HepG2 (cell line): ENCODE measurements around the gene TOP1. TPM values are rescaled to one million over a fixed set of nuclear protein-coding genes. Genes with fewer than 3 reads are reported as not detected.

Experiments used
- ATAC-seq: fragments of 200-7000 bp; cut with Tn5 transposase; 3 replicates; pipeline ENCODE4 v1.9.1; 2020; ENCODE audit warnings: mild to moderate bottlenecking, moderate library complexity
- BruUV-seq: library from RNA; stranded (reverse); fragments of 400-500 nt; replicated peaks from 2 replicates; lab custom pipeline; 2021; lab: Mats Ljungman, UMichigan
- CTCF ChIA-PET: fragments of 300-600 bp; formaldehyde crosslinking; extraction: SDS; loops from one replicate; lab custom pipeline; 2021; ENCODE audit warnings: low total read pairs, inconsistent platforms, low intra/inter-chr PET ratio; lab: Yijun Ruan, JAX
- POLR2A ChIA-PET: fragments of 350-600 bp; sonication (Branson Sonifier 250); formaldehyde crosslinking; loops from one replicate; lab custom pipeline; 2020; ENCODE audit warnings: antibody characterized with exemption, inconsistent platforms; lab: Yijun Ruan, JAX
- DNase-seq: peaks from one replicate; pipeline ENCODE4 v3.0.0-alpha.2; 2015; ENCODE audit warnings: low spot score
- FAIRE-seq: peaks from 3 replicates; lab custom pipeline; 2011; peaks lifted over from hg19 to GRCh38; lab: Jason Lieb, UNC
- H2AFZ ChIP-seq: one replicate; pipeline ENCODE4 v1.6.1; 2011; ENCODE audit warnings: low read length, inconsistent platforms
- H3K27ac ChIP-seq: fragments of 300-600 bp; 3 replicates; pipeline ENCODE4 v1.8.0; 2011; ENCODE audit warnings: mixed run types, mild to moderate bottlenecking, mixed read lengths, low read length, inconsistent platforms; ENCODE audit not compliant: insufficient read depth; ENCODE audit errors: extremely low read length
- H3K27me3 ChIP-seq, 2 experiments: fragments of 200-600 bp in 1 of 2; 2 replicates in 1 of 2; 3 replicates in 1 of 2; pipeline versions ENCODE4 v1.6.0 to v1.8.0; 2011; ENCODE audit warnings: low read length in 2 of 2, mild to moderate bottlenecking in 2 of 2, moderate library complexity in 2 of 2, inconsistent platforms in 1 of 2; ENCODE audit not compliant: insufficient read depth in 2 of 2, control insufficient read depth in 1 of 2
- H3K36me3 ChIP-seq, 2 experiments: fragments of 200-600 bp in 1 of 2; replicated peaks in 1 of 2; 2 replicates in 1 of 2; 3 replicates in 1 of 2; pipeline versions ENCODE4 v1.5.1 to v1.8.0; 2011; ENCODE audit warnings: low read length in 2 of 2, inconsistent platforms in 1 of 2; ENCODE audit not compliant: insufficient read depth in 2 of 2, control insufficient read depth in 1 of 2
- H3K4me1 ChIP-seq: 2 replicates; pipeline ENCODE4 v1.5.1; 2012; ENCODE audit warnings: low read length, inconsistent platforms; ENCODE audit not compliant: insufficient read depth
- H3K4me2 ChIP-seq: 2 replicates; pipeline ENCODE4 v1.6.0; 2011; ENCODE audit warnings: low read depth, low read length, inconsistent platforms
- H3K4me3 ChIP-seq, 3 experiments: fragments of 200-600 bp in 1 of 3; sonication (generic), shearing (Covaris generic) in 1 of 3; replicated peaks in 1 of 3; 2 replicates each; pipeline ENCODE4 v1.5.1; 2011 to 2016; ENCODE audit warnings: low read length in 3 of 3, inconsistent platforms in 2 of 3, low read depth in 2 of 3, mild to moderate bottlenecking in 2 of 3, control low read depth in 1 of 3, mixed read lengths in 1 of 3; ENCODE audit not compliant: insufficient read depth in 1 of 3
- H3K79me2 ChIP-seq: one replicate; pipeline ENCODE4 v1.6.1; 2011; ENCODE audit warnings: low read length, inconsistent platforms; ENCODE audit not compliant: insufficient read depth
- H3K9ac ChIP-seq: 2 replicates; pipeline ENCODE4 v1.6.0; 2011; ENCODE audit warnings: mild to moderate bottlenecking, low read depth, low read length, inconsistent platforms; ENCODE audit not compliant: insufficient read depth
- H3K9me3 ChIP-seq: 2 replicates; pipeline ENCODE4 v1.5.1; 2012; ENCODE audit warnings: mild to moderate bottlenecking, low read length
- H4K20me1 ChIP-seq: 2 replicates; pipeline ENCODE4 v1.6.0; 2011; ENCODE audit warnings: inconsistent platforms, mild to moderate bottlenecking, low read length, moderate library complexity; ENCODE audit not compliant: insufficient read depth
- AKNA ChIP-seq: sonication (generic); formaldehyde crosslinking; IDR thresholded peaks from 2 replicates; pipeline ENCODE4 v1.4.0; 2020; ENCODE audit warnings: missing genetic modification reagents, borderline replicate concordance
- DNMT1 ChIP-seq: sonication (generic); formaldehyde crosslinking; IDR thresholded peaks from 2 replicates; pipeline ENCODE4 v1.5.1; 2020; ENCODE audit warnings: mild to moderate bottlenecking, missing genetic modification reagents
- GLMP ChIP-seq: sonication (generic); formaldehyde crosslinking; IDR thresholded peaks from 2 replicates; pipeline ENCODE4 v1.9.0; 2021; ENCODE audit warnings: missing genetic modification reagents, mild to moderate bottlenecking, borderline replicate concordance
- MAFK ChIP-seq, 2 experiments: IDR thresholded peaks in 1 of 2; conservative IDR thresholded peaks in 1 of 2; 2 replicates each; pipeline ENCODE4 v1.6.1; 2011; ENCODE audit warnings: improper control_type of control experiment in 2 of 2, low read length in 2 of 2
- NFATC3 ChIP-seq: sonication (generic); formaldehyde crosslinking; IDR thresholded peaks from 2 replicates; pipeline ENCODE4 v1.5.1; 2020; ENCODE audit warnings: mild to moderate bottlenecking, missing genetic modification reagents
- PHF5A ChIP-seq: IDR thresholded peaks from one replicate; pipeline ENCODE4 v1.6.1; 2018; ENCODE audit warnings: low read depth, missing genetic modification reagents; ENCODE audit not compliant: unreplicated experiment
- RBFOX2 ChIP-seq: fragments of 200-400 bp; formaldehyde crosslinking; IDR thresholded peaks from 2 replicates; pipeline ENCODE4 v1.6.1; 2017; ENCODE audit warnings: low read depth, mild to moderate bottlenecking, low read length
- SCMH1 ChIP-seq: sonication (generic); formaldehyde crosslinking; IDR thresholded peaks from 2 replicates; pipeline ENCODE4 v1.9.0; 2021; ENCODE audit warnings: missing genetic modification reagents, mild to moderate bottlenecking, borderline replicate concordance
- SMARCC2 ChIP-seq: fragments of 450-650 bp; IDR thresholded peaks from 2 replicates; pipeline ENCODE4 v1.6.1; 2017; ENCODE audit warnings: antibody characterized with exemption, mild to moderate bottlenecking
- YEATS2 ChIP-seq: sonication (generic); formaldehyde crosslinking; IDR thresholded peaks from 2 replicates; pipeline ENCODE4 v1.4.0; 2020; ENCODE audit warnings: missing genetic modification reagents, borderline replicate concordance
- ZBTB21 ChIP-seq: sonication (generic); formaldehyde crosslinking; IDR thresholded peaks from 2 replicates; pipeline ENCODE4 v1.4.0; 2020; ENCODE audit warnings: missing genetic modification reagents
- ZNF276 ChIP-seq: sonication (generic); formaldehyde crosslinking; IDR thresholded peaks from 2 replicates; pipeline ENCODE4 v1.4.0; 2020; ENCODE audit warnings: mild to moderate bottlenecking, low read depth, missing genetic modification reagents
- ZNF709 ChIP-seq: sonication (generic); formaldehyde crosslinking; IDR thresholded peaks from 2 replicates; pipeline ENCODE4 v1.5.0; 2020; ENCODE audit warnings: mild to moderate bottlenecking, missing genetic modification reagents
- WGBS: methylation state at CpG from one replicate; pipeline ENCODE4 v1.1.6; 2017; ENCODE audit warnings: low lambda C conversion rate; 5-methylcytosine and 5-hydroxymethylcytosine counted together
- in situ Hi-C: cut with HindIII; loops from 2 replicates; pipeline ENCODE4 v1.10.0; 2017; ENCODE audit warnings: low pct_unique_long_range_greater_than_20kb; ENCODE audit not compliant: extremely low pct_ligation_motif_present
- intact Hi-C: fragments of 100-400 bp; cut with micrococcal nuclease; formaldehyde crosslinking; loops from one replicate; pipeline ENCODE4 v1.10.0; 2022; ENCODE audit not compliant: unreplicated experiment
- polyA plus RNA-seq, 8 experiments: library from polyadenylated mRNA; depleted of rRNA in 3 of 8; stranded (reverse) in 7 of 8; unstranded in 1 of 8; fragments of >200 nt; fragmentation: Illumina TruSeq in 4 of 8; extraction: Trizol in 4 of 8; gene quantifications; 2 replicates each; pipeline versions ENCODE4 v1.2.1 to v1.2.3, GENCODE V29; 2011 to 2016; ENCODE audit warnings: low read depth in 4 of 8, missing spikeins in 1 of 8, mixed read lengths in 1 of 8; ENCODE audit not compliant: insufficient read depth in 1 of 8
- total RNA-seq, 5 experiments: library from RNA; depleted of rRNA; stranded (reverse); fragments of >200 nt; fragmentation: Illumina TruSeq; extraction: Trizol; gene quantifications; 2 replicates each; pipeline ENCODE4 v1.2.3, GENCODE V29; 2016; ENCODE audit warnings: low read depth in 1 of 5

Gene TOP1
- total and polyA plus RNA-seq, 2 of the 13 experiments (the other 11 are each of a cell fraction or from before 2014, with no cell fraction given) = 10.2 to 19.4 TPM

DNA sequence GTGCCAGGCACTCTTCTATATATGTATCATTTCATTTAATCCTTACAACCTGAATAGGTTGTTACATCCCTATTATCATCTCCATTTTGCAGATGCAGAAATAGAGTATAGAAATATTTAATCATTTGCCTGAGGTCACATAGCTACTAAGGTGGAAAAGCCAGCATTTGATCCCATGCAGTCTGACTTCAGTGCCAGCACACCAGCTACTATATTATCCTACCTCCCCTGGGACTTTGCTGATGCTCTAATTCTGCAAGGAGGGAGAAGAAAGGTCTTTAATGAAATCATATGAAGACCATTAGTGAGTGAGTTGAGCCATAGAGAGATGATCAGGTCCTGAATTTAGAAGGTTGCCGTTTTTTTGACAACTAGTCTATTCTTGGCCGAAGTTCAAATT lies 53.7 kb downstream of the TOP1 start:
- in situ Hi-C loops = no loop called here

More for the DNA sequence above, 53.7 kb downstream of the TOP1 start:
- Histone ChIP-seq H3K9me3 (no peaks in the 10 kb centered on the region), H3K27me3 (no peaks in the 10 kb centered on the region), H3K36me3 (peaks cover 44 to 84% of the 10 kb centered on the region in 2 experiments), H2AFZ (no peak overlapping the region), H3K4me3 (no peak overlapping the region), H3K79me2 (no peaks in the 10 kb centered on the region), H3K4me2 (no peak overlapping the region), H3K4me1 (peaks cover 7% of the 10 kb centered on the region), H4K20me1 (peaks cover 3% of the 10 kb centered on the region; the same call in 1 of the 2 replicates), H3K27ac (no peak overlapping the region), H3K9ac (no peak overlapping the region)
- DNase-seq = no peak
- POLR2A ChIA-PET = no interaction called here
- FAIRE-seq = no peak
- WGBS = 96% methylated on average over 2 of the region's 2 CpGs
- no peak for ATAC-seq
- BruUV-seq = no TSS peak
- intact Hi-C loops = no loop called here
- TF ChIP-seq RBFOX2 (no peak), ZNF276 (no peak), ZBTB21 (CRISPR knock-in tag) (no peak), YEATS2 (CRISPR knock-in tag) (no peak), DNMT1 (no peak), GLMP (no peak), NFATC3 (CRISPR knock-in tag) (no peak), SCMH1 (no peak), AKNA (CRISPR knock-in tag) (no peak), ZNF709 (CRISPR knock-in tag) (no peak), PHF5A (no peak), MAFK (conservative IDR thresholded peaks at IDR 0.05 in 1 of 2, IDR thresholded peaks at IDR 0.05 in 1 of 2; ENCODE audit: low read length in 2 of 2) (no peak), SMARCC2 (no peak)
- TF ChIP-seq, all 625 proteins: peak for 0
- CTCF ChIA-PET = no interaction called here
